H1 (cell line): Measurements from ENCODE around the gene CCNYL1.

ENCODE experiments used
- CBX5 ChIP-seq: fragments of 300-800, 300-1000 bp; sonication (generic); IDR thresholded peaks from 2 replicates; pipeline ENCODE4 v1.7.1; 2016; ENCODE audit warnings: antibody characterized with exemption, low read length, low read depth
- EZH2 ChIP-seq: fragments of 200-600 bp; sonication (generic); IDR thresholded peaks from 2 replicates; pipeline ENCODE4 v1.7.1; 2012; ENCODE audit warnings: low read depth, mild to moderate bottlenecking, moderate library complexity, low read length, inconsistent platforms; ENCODE audit not compliant: severe bottlenecking
- KDM5A ChIP-seq: fragments of 200-600 bp; IDR thresholded peaks from 2 replicates; pipeline ENCODE4 v1.7.1; 2012; ENCODE audit warnings: mild to moderate bottlenecking, low read length, inconsistent platforms, mixed read lengths
- POLR2A ChIP-seq, 2 experiments: IDR thresholded peaks; 1 replicate in 1 of 2; 2 replicates in 1 of 2; pipeline ENCODE4 v1.6.1; 2011; ENCODE audit warnings: low read depth in 2 of 2, low read length in 2 of 2, mild to moderate bottlenecking in 2 of 2; ENCODE audit errors: control extremely low read depth in 1 of 2
- RFX5 ChIP-seq: IDR thresholded peaks from 2 replicates; pipeline ENCODE4 v1.6.1; 2011; ENCODE audit warnings: low read depth, low read length, improper control_type of control experiment, borderline replicate concordance
- SP2 ChIP-seq: IDR thresholded peaks from 2 replicates; pipeline ENCODE4 v1.6.1; 2012; ENCODE audit warnings: mild to moderate bottlenecking, low read length, inconsistent platforms
- ZNF274 ChIP-seq: IDR thresholded peaks from 2 replicates; pipeline ENCODE4 v1.7.0; 2012; ENCODE audit warnings: low read length, borderline replicate concordance; ENCODE audit errors: extremely low read depth
- TF ChIP-seq, protein P1 (sequence below): IDR thresholded peaks from 2 replicates; pipeline ENCODE4 v1.6.1; 2012; ENCODE audit warnings: inconsistent platforms
- TF ChIP-seq, protein P2 (sequence below), 3 experiments: IDR thresholded peaks; 1 replicate in 2 of 3; 2 replicates in 1 of 3; pipeline versions ENCODE4 v1.5.1 to v1.6.1; 2011; ENCODE audit warnings: low read length in 3 of 3, mild to moderate bottlenecking in 3 of 3, inconsistent platforms in 2 of 3, low read depth in 1 of 3, moderate library complexity in 1 of 3; ENCODE audit not compliant: insufficient read depth in 1 of 3; ENCODE audit errors: control extremely low read depth in 1 of 3
- TF ChIP-seq, protein P3 (sequence below): IDR thresholded peaks from 2 replicates; pipeline ENCODE4 v1.6.1; 2011; ENCODE audit warnings: low read length, improper control_type of control experiment

DNA sequence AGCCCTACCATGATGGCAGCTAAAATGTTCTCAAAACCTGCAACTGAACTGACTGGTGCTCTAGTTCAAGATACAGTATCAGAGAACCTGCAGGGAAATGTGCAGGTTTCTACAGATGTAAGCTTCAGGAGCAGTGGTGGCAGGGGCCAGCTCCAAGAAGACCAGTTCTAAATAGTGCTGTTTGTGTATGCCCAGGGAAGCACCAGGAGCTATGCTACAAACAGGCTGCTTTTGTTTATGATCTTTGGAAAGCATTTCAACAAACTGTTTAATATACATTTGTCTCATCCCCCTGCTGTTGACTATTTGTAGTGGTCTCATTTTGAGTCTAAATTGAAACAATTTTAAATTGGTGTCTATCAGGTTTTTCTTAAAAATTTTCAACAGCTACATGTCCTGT is 37.6 kb downstream of the CCNYL1 start:
- TF ChIP-seq, protein P1, sequence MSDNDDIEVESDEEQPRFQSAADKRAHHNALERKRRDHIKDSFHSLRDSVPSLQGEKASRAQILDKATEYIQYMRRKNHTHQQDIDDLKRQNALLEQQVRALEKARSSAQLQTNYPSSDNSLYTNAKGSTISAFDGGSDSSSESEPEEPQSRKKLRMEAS = no peak
- TF ChIP-seq, protein P2, sequence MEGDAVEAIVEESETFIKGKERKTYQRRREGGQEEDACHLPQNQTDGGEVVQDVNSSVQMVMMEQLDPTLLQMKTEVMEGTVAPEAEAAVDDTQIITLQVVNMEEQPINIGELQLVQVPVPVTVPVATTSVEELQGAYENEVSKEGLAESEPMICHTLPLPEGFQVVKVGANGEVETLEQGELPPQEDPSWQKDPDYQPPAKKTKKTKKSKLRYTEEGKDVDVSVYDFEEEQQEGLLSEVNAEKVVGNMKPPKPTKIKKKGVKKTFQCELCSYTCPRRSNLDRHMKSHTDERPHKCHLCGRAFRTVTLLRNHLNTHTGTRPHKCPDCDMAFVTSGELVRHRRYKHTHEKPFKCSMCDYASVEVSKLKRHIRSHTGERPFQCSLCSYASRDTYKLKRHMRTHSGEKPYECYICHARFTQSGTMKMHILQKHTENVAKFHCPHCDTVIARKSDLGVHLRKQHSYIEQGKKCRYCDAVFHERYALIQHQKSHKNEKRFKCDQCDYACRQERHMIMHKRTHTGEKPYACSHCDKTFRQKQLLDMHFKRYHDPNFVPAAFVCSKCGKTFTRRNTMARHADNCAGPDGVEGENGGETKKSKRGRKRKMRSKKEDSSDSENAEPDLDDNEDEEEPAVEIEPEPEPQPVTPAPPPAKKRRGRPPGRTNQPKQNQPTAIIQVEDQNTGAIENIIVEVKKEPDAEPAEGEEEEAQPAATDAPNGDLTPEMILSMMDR (IDR thresholded peaks at IDR 0.05; ENCODE audit: control extremely low read depth in 1 of 3, insufficient read depth in 1 of 3, low read depth in 1 of 3, low read length in 3 of 3) = no peak
- TF ChIP-seq EZH2 (no peak), POLR2A (IDR thresholded peaks at IDR 0.05; ENCODE audit: control extremely low read depth in 1 of 2, low read depth in 2 of 2, low read length in 2 of 2) (no peak), SP2 (no peak), ZNF274 (no peak), KDM5A (no peak), CBX5 (no peak), RFX5 (no peak)
- TF ChIP-seq, protein P3, sequence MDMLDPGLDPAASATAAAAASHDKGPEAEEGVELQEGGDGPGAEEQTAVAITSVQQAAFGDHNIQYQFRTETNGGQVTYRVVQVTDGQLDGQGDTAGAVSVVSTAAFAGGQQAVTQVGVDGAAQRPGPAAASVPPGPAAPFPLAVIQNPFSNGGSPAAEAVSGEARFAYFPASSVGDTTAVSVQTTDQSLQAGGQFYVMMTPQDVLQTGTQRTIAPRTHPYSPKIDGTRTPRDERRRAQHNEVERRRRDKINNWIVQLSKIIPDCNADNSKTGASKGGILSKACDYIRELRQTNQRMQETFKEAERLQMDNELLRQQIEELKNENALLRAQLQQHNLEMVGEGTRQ = no peak
